Thyroid gland (tissue), 4 donors: ENCODE data around the gene DHDH.

Experiments
- CTCF ChIP-seq, 6 experiments: fragments of 200-600 bp in 3 of 6; fragments of 450-650 bp in 3 of 6; sonication (generic) in 3 of 6; IDR thresholded peaks; one replicate each; pipeline ENCODE4 v1.5.1; 2016 to 2019; ENCODE audit warnings: antibody characterized with exemption in 6 of 6, mild to moderate bottlenecking in 2 of 6, inconsistent platforms in 1 of 6, moderate library complexity in 1 of 6
- POLR2A ChIP-seq, 2 donors: fragments of 450-650 bp; IDR thresholded peaks; one replicate each; pipeline ENCODE4 v1.6.1; 2017; ENCODE audit warnings: antibody characterized with exemption in 2 of 2, mild to moderate bottlenecking in 2 of 2, moderate library complexity in 1 of 2

GRCh38 chr19:48950830-48951519 is 17.5 kb downstream of the DHDH start:
- TF ChIP-seq CTCF (IDR thresholded peaks at IDR 0.05) (no peak), POLR2A (IDR thresholded peaks at IDR 0.05) (no peak)
